Ishikawa (cell line): ENCODE results near the gene TCF7L2.

Experiments used
- CEBPB ChIP-seq: IDR thresholded peaks from 2 replicates; pipeline ENCODE4 v1.6.1; 2012
- EGR1 ChIP-seq: IDR thresholded peaks from 2 replicates; pipeline ENCODE4 v1.6.1; 2012
- EP300 ChIP-seq: IDR thresholded peaks from 2 replicates; pipeline ENCODE4 v1.6.1; 2012; ENCODE audit warnings: borderline replicate concordance
- FOXM1 ChIP-seq: IDR thresholded peaks from 2 replicates; pipeline ENCODE4 v1.6.1; 2012; ENCODE audit warnings: low read depth, borderline replicate concordance
- RAD21 ChIP-seq: IDR thresholded peaks from 2 replicates; pipeline ENCODE4 v1.6.1; 2012; ENCODE audit warnings: low read depth
- TAF1 ChIP-seq: IDR thresholded peaks from 2 replicates; pipeline ENCODE4 v1.6.1; 2012; ENCODE audit warnings: low read depth, mild to moderate bottlenecking
- TEAD4 ChIP-seq: IDR thresholded peaks from 2 replicates; pipeline ENCODE4 v1.6.1; 2012
- YY1 ChIP-seq: IDR thresholded peaks from 2 replicates; pipeline ENCODE4 v1.6.1; 2012; ENCODE audit warnings: low read depth
- TF ChIP-seq, protein P1 (sequence below): IDR thresholded peaks from 2 replicates; pipeline ENCODE4 v1.6.1; 2012; ENCODE audit warnings: low read depth, mild to moderate bottlenecking
- TF ChIP-seq, protein P2 (sequence below): IDR thresholded peaks from 2 replicates; pipeline ENCODE4 v1.6.1; 2012
- TF ChIP-seq, protein P3 (sequence below): IDR thresholded peaks from 2 replicates; pipeline ENCODE4 v1.6.1; 2012

DNA sequence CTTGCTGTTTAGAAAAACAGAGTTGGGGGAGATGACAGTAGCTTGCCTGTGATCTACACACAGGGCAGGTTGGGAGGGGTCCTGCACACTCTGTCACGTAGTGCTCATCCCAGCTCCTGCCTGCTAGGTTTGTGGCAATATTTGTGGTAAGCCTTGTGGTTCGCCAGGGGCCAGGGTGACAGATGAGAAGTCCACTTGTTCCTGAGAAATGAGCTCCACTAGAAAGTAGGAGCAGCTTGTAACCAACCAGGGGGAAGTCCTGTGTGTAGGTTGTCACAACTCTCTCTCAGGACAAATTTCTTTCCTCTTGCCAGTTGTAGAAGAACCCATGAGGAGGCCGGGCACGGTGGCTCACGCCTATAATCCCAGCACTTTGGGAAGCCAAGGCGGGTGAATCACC is 147.0 kb downstream of the TCF7L2 start:
- no peak for TF ChIP-seq TAF1
- TF ChIP-seq CEBPB = no peak
- TF ChIP-seq TEAD4 = no peak
- TF ChIP-seq RAD21 = no peak
- TF ChIP-seq FOXM1 = no peak
- TF ChIP-seq, protein P1, sequence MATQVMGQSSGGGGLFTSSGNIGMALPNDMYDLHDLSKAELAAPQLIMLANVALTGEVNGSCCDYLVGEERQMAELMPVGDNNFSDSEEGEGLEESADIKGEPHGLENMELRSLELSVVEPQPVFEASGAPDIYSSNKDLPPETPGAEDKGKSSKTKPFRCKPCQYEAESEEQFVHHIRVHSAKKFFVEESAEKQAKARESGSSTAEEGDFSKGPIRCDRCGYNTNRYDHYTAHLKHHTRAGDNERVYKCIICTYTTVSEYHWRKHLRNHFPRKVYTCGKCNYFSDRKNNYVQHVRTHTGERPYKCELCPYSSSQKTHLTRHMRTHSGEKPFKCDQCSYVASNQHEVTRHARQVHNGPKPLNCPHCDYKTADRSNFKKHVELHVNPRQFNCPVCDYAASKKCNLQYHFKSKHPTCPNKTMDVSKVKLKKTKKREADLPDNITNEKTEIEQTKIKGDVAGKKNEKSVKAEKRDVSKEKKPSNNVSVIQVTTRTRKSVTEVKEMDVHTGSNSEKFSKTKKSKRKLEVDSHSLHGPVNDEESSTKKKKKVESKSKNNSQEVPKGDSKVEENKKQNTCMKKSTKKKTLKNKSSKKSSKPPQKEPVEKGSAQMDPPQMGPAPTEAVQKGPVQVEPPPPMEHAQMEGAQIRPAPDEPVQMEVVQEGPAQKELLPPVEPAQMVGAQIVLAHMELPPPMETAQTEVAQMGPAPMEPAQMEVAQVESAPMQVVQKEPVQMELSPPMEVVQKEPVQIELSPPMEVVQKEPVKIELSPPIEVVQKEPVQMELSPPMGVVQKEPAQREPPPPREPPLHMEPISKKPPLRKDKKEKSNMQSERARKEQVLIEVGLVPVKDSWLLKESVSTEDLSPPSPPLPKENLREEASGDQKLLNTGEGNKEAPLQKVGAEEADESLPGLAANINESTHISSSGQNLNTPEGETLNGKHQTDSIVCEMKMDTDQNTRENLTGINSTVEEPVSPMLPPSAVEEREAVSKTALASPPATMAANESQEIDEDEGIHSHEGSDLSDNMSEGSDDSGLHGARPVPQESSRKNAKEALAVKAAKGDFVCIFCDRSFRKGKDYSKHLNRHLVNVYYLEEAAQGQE = no peak
- no peak for TF ChIP-seq YY1
- no peak for TF ChIP-seq EP300
- TF ChIP-seq, protein P2, sequence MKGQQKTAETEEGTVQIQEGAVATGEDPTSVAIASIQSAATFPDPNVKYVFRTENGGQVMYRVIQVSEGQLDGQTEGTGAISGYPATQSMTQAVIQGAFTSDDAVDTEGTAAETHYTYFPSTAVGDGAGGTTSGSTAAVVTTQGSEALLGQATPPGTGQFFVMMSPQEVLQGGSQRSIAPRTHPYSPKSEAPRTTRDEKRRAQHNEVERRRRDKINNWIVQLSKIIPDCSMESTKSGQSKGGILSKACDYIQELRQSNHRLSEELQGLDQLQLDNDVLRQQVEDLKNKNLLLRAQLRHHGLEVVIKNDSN = no peak
- TF ChIP-seq EGR1 = no peak
- TF ChIP-seq, protein P3, sequence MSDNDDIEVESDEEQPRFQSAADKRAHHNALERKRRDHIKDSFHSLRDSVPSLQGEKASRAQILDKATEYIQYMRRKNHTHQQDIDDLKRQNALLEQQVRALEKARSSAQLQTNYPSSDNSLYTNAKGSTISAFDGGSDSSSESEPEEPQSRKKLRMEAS = no peak
